Measurements from ENCODE around the gene ZFAND4. TPM values are rescaled to one million over a fixed set of nuclear protein-coding genes. Genes with fewer than 3 reads are reported as not detected.
A peak's percentile ranks its signal among the peaks of the same experiment; 100 is the strongest.
"Not testable (repeated sequence)": the region's sequence is repeated elsewhere in the genome, so short reads cannot be mapped to it uniquely, and the experiment has no call there.

Gene ZFAND4
- total and polyA plus RNA-seq, 12 donors: 3.2 to 12.5 (median 10.3) TPM

DNA sequence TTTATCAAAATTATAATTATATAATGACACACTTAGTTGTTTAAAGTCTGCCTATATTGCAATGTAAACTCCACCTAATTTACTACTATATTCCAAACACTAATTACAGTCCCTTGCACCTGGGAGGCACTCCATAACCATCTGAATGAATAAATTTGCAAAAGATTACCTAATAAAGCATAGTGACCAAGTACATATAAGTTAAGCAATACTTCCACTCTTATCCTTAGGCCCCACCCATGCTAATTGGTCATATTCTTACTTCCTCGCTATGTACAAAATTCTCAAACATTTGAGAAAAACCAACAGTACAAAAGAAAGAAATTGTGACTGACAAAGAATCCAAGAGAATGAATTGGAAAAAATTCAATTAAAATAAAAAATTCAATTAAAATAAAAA, 65.3 kb downstream of the ZFAND4 start:
- no peak for DNase-seq
- H3K36me3 ChIP-seq: peaks cover 0 to 31% (median 17%) of the 10 kb centered on the region in 9 donors
- no peaks in the 10 kb centered on the region for H3K4me1 ChIP-seq
- intact Hi-C loops (cut with DNase I): no loop called here
- no peak overlapping the region for H3K27ac ChIP-seq
- ATAC-seq: no peak
- H3K27me3 ChIP-seq: no peaks in the 10 kb centered on the region
- H3K4me3 ChIP-seq: no peak overlapping the region
- TF ChIP-seq, protein P1, sequence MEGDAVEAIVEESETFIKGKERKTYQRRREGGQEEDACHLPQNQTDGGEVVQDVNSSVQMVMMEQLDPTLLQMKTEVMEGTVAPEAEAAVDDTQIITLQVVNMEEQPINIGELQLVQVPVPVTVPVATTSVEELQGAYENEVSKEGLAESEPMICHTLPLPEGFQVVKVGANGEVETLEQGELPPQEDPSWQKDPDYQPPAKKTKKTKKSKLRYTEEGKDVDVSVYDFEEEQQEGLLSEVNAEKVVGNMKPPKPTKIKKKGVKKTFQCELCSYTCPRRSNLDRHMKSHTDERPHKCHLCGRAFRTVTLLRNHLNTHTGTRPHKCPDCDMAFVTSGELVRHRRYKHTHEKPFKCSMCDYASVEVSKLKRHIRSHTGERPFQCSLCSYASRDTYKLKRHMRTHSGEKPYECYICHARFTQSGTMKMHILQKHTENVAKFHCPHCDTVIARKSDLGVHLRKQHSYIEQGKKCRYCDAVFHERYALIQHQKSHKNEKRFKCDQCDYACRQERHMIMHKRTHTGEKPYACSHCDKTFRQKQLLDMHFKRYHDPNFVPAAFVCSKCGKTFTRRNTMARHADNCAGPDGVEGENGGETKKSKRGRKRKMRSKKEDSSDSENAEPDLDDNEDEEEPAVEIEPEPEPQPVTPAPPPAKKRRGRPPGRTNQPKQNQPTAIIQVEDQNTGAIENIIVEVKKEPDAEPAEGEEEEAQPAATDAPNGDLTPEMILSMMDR (IDR thresholded peaks at IDR 0.05): no peak
- WGBS, 2 donors: 98 to 100% methylated on average over 1 of the region's 1 CpG
- H3K9me3 ChIP-seq: peaks cover 0 to 10% (median 0%) of the 10 kb centered on the region in 11 donors

DNA sequence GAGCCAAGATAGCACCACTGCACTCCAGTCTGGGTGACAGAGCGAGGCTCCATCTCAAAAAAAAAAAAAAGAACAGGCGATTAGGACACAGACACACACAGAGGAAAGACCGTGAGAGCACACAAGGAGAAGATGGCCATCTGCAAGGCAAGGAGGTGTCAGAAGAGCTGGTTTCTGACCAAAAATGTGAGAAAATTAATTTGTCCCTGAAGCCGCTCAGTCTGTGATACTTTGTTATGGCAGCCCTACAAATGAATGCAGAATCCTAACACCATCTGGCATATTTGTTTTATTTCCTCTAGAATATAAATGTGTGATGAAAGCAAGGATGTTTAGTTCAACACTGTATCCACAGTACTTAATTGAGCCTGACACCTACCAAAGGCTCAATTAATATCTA, 69.7 kb downstream of the ZFAND4 start:
- WGBS, 2 donors: 93% methylated on average over 4 of the region's 4 CpGs
- DNase-seq (no peak), ATAC-seq (no peak)
- H3K9me3 ChIP-seq: no peaks in the 10 kb centered on the region
- H3K4me1 ChIP-seq: peaks cover 0 to 8% (median 0%) of the 10 kb centered on the region in 9 donors
- no peak overlapping the region for H3K27ac ChIP-seq
- intact Hi-C loops (cut with DNase I): no loop called here
- no peak overlapping the region for H3K4me3 ChIP-seq
- H3K36me3 ChIP-seq: no peaks in the 10 kb centered on the region
- TF ChIP-seq, protein P1 (IDR thresholded peaks at IDR 0.05): no peak
- peaks cover 0 to 25% (median 4%) of the 10 kb centered on the region in 7 donors for H3K27me3 ChIP-seq

DNA sequence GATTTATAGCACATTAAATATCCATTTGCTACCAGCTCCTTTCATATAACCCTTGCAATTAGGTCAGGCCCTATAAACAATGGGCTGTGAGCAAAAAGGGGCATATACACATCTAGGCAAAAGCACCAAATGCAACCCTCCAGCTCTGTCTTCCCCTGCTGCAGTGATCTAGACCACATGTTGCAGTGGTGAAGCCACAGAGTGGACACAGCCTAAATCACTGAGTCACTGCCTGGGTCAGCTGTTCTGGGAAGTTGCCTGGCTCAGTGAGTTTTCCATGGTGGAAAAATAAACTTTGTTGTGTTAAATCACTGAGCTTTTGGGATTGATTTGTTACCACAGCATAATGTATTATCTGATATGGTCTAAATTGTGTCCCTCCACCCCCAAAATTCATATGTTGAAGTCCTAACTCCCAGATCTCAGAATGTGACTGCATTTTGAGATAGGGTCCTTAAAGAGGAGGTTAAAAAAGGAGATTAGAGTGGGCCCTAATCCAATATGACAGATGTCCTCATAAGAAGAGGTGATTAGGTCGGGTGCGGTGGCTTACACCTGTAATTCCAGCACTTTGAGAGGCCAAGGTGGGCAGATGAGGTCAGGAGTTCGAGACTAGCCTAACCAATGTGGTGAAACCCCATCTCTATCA, 70.4 kb downstream of the ZFAND4 start:
- 86 to 95% methylated on average over 3 of the region's 3 CpGs for WGBS, 2 donors
- Histone ChIP-seq H3K9me3 (no peaks in the 10 kb centered on the region), H3K27ac (no peak overlapping the region), H3K36me3 (no peaks in the 10 kb centered on the region), H3K4me1 (peaks cover 0 to 8% (median 0%) of the 10 kb centered on the region in 9 donors), H3K4me3 (no peak overlapping the region), H3K27me3 (peaks cover 0 to 25% (median 4%) of the 10 kb centered on the region in 7 donors)
- intact Hi-C loops (cut with DNase I): no loop called here
- TF ChIP-seq, protein P1 (IDR thresholded peaks at IDR 0.05): no peak
- no peak for DNase-seq
- ATAC-seq: no peak

- H3K27ac ChIP-seq; ATAC-seq; H3K4me1 ChIP-seq; H3K4me3 ChIP-seq; intact Hi-C loops (cut with DNase I); DNase-seq; H3K9me3 ChIP-seq; H3K36me3 ChIP-seq: not testable (repeated sequence)
- peaks cover 0 to 25% (median 4%) of the 10 kb centered on the region in 7 donors for H3K27me3 ChIP-seq
- WGBS, 2 donors: 87 to 89% methylated on average over 15 to 16 of the region's 16 CpGs
Observed at GRCh38 chr10:45601254-45601930, 71.2 kb downstream of the ZFAND4 start.

GRCh38 chr10:45600337-45601253, 72.0 kb downstream of the ZFAND4 start:
- H3K36me3 ChIP-seq; H3K4me1 ChIP-seq; H3K9me3 ChIP-seq; intact Hi-C loops (cut with DNase I); DNase-seq; H3K27ac ChIP-seq: not testable (repeated sequence)
- H3K27me3 ChIP-seq: peaks cover 0 to 25% (median 4%) of the 10 kb centered on the region in 7 donors
- WGBS, 2 donors: 19 to 23% methylated on average over 44 to 47 of the region's 47 CpGs
- peak overlapping the region; percentile 3 to 54 (median 44) for H3K4me3 ChIP-seq
- peak in 1 of 8 donors; percentile 39 for ATAC-seq

Measured in heart right ventricle (tissue), 16 donors.